GM19238 (cell line): ENCODE measurements around the gene SPAG6.

Source experiments
- DNase-seq: peaks from one replicate; pipeline ENCODE4 v3.0.0; 2011; ENCODE audit warnings: low spot score; ENCODE audit not compliant: insufficient read length

Gene SPAG6

GRCh38 chr10:22433875-22434274 lies 88.6 kb downstream of the SPAG6 start:
- DNase-seq, result no peak

- DNase-seq, result no peak
Measured at GRCh38 chr10:22434521-22434920, 89.2 kb downstream of the SPAG6 start.

GRCh38 chr10:22435650-22436049 lies 90.4 kb downstream of the SPAG6 start:
- no peak for DNase-seq

GRCh38 chr10:22436526-22436892 lies 91.2 kb downstream of the SPAG6 start:
- DNase-seq, result no peak

- DNase-seq, result peak; percentile 52
Measured at GRCh38 chr10:22436893-22437619, 91.8 kb downstream of the SPAG6 start.

GRCh38 chr10:22437620-22438588 lies 92.6 kb downstream of the SPAG6 start:
- peak; percentile 18 for DNase-seq

GRCh38 chr10:22438711-22439110 lies 93.4 kb downstream of the SPAG6 start:
- no peak for DNase-seq

- no peak for DNase-seq
Measured at GRCh38 chr10:22442063-22442462, 96.8 kb downstream of the SPAG6 start.

- DNase-seq, result no peak
Measured at GRCh38 chr10:22442468-22442867, 97.2 kb downstream of the SPAG6 start.

GRCh38 chr10:22443175-22443901 lies 98.0 kb downstream of the SPAG6 start:
- DNase-seq, result no peak

- no peak for DNase-seq
Measured at GRCh38 chr10:22444219-22444788, 99.0 kb downstream of the SPAG6 start.

- DNase-seq, result no peak
Measured at GRCh38 chr10:22445495-22445894, 100.2 kb downstream of the SPAG6 start.

- DNase-seq, result no peak
Measured at GRCh38 chr10:22447068-22447467, 101.8 kb downstream of the SPAG6 start.

GRCh38 chr10:22451346-22451745 lies 106.0 kb downstream of the SPAG6 start:
- DNase-seq, result no peak

- DNase-seq, result no peak
Measured at GRCh38 chr10:22453320-22453719, 108.0 kb downstream of the SPAG6 start.

- no peak for DNase-seq
Measured at GRCh38 chr10:22453948-22454591, 108.8 kb downstream of the SPAG6 start.

GRCh38 chr10:22454634-22455033 lies 109.3 kb downstream of the SPAG6 start:
- no peak for DNase-seq

GRCh38 chr10:22455068-22455857 lies 110.0 kb downstream of the SPAG6 start:
- no peak for DNase-seq

- DNase-seq, result no peak
Measured at GRCh38 chr10:22456486-22456885, 111.2 kb downstream of the SPAG6 start.
